GM12878 (cell line): Measurements from ENCODE around the gene SLC27A5. TPM values are rescaled to one million over a fixed set of nuclear protein-coding genes. Genes with fewer than 3 reads are reported as not detected.

Source experiments
- ASH2L ChIP-seq: fragments of 300-600, 200-600 bp; sonication (generic); IDR thresholded peaks from 2 replicates; pipeline ENCODE4 v1.6.1; 2017; ENCODE audit warnings: low read depth, mild to moderate bottlenecking, borderline replicate concordance
- BACH1 ChIP-seq: fragments of 450-650 bp; IDR thresholded peaks from 2 replicates; pipeline ENCODE4 v1.6.1; 2017; ENCODE audit warnings: mild to moderate bottlenecking, borderline replicate concordance
- CEBPB ChIP-seq, 2 experiments: fragments of 150-350 bp in 1 of 2; IDR thresholded peaks; 2 replicates each; pipeline ENCODE4 v1.6.1; 2012 to 2014; ENCODE audit warnings: low read depth in 2 of 2, low read length in 2 of 2, borderline replicate concordance in 1 of 2, inconsistent platforms in 1 of 2
- E4F1 ChIP-seq: fragments of 450-650 bp; IDR thresholded peaks from 2 replicates; pipeline ENCODE4 v1.6.1; 2018; ENCODE audit warnings: borderline replicate concordance, mild to moderate bottlenecking; ENCODE audit not compliant: partially characterized antibody
- EP300 ChIP-seq, 2 experiments: fragments of 150-350 bp in 1 of 2; IDR thresholded peaks; 2 replicates each; pipeline ENCODE4 v1.6.1; 2011 to 2012; ENCODE audit warnings: low read depth in 2 of 2, low read length in 2 of 2, borderline replicate concordance in 1 of 2, improper control_type of control experiment in 1 of 2, inconsistent platforms in 1 of 2; ENCODE audit not compliant: control insufficient read depth in 1 of 2
- HSF1 ChIP-seq: fragments of 150-350 bp; IDR thresholded peaks from 2 replicates; pipeline ENCODE4 v1.6.1; 2014; ENCODE audit warnings: mild to moderate bottlenecking, low read depth, low read length
- KAT2A ChIP-seq: conservative IDR thresholded peaks from 2 replicates; pipeline ENCODE4 v1.6.1; 2011; ENCODE audit warnings: low read depth, low read length; ENCODE audit not compliant: control insufficient read depth
- MEF2B ChIP-seq: fragments of 450-650 bp; IDR thresholded peaks from 2 replicates; pipeline ENCODE4 v1.6.1; 2018; ENCODE audit warnings: mild to moderate bottlenecking, moderate library complexity; ENCODE audit not compliant: partially characterized antibody, poor library complexity, severe bottlenecking
- MTA2 ChIP-seq: fragments of 450-650 bp; IDR thresholded peaks from 2 replicates; pipeline ENCODE4 v1.6.1; 2016; ENCODE audit warnings: low read depth, mild to moderate bottlenecking, moderate library complexity
- NR2C1 ChIP-seq: fragments of 450-650 bp; IDR thresholded peaks from 2 replicates; pipeline ENCODE4 v1.6.1; 2017; ENCODE audit warnings: antibody characterized with exemption, mild to moderate bottlenecking, moderate library complexity
- PBX3 ChIP-seq: IDR thresholded peaks from 2 replicates; pipeline ENCODE4 v1.6.1; 2011; ENCODE audit warnings: mild to moderate bottlenecking, low read depth, low read length, moderate library complexity; ENCODE audit not compliant: insufficient replicate concordance
- POU2F2 ChIP-seq: IDR thresholded peaks from 3 replicates; pipeline ENCODE4 v1.6.1; 2011; ENCODE audit warnings: low read depth, mild to moderate bottlenecking, low read length, borderline replicate concordance
- PRDM15 ChIP-seq: fragments of 450-650 bp; formaldehyde crosslinking; IDR thresholded peaks from 2 replicates; pipeline ENCODE4 v1.4.0; 2020; ENCODE audit warnings: mild to moderate bottlenecking, moderate library complexity
- RELA ChIP-seq: fragments of 450-650 bp; IDR thresholded peaks from 2 replicates; pipeline ENCODE4 v1.8.0; 2014; ENCODE audit warnings: borderline replicate concordance; ENCODE audit not compliant: partially characterized antibody
- RELB ChIP-seq: fragments of 450-650 bp; IDR thresholded peaks from 2 replicates; pipeline ENCODE4 v1.6.1; 2017; ENCODE audit warnings: low read depth, mild to moderate bottlenecking, moderate library complexity
- SIX5 ChIP-seq: IDR thresholded peaks from 2 replicates; pipeline ENCODE4 v1.6.1; 2011; ENCODE audit warnings: mild to moderate bottlenecking, low read depth, low read length, moderate library complexity; ENCODE audit not compliant: severe bottlenecking
- TCF7 ChIP-seq: IDR thresholded peaks from 2 replicates; pipeline ENCODE4 v1.6.1; 2014; ENCODE audit warnings: antibody characterized with exemption, borderline replicate concordance
- YBX1 ChIP-seq: fragments of 450-650 bp; IDR thresholded peaks from 2 replicates; pipeline ENCODE4 v1.6.1; 2016; ENCODE audit warnings: antibody characterized with exemption
- polyA plus RNA-seq, 11 experiments: library from polyadenylated mRNA; depleted of rRNA in 4 of 11; unstranded in 6 of 11; stranded (reverse) in 5 of 11; fragments of >200 nt; fragmentation: Nextera tagmentation in 4 of 11; fragmentation: Illumina TruSeq in 1 of 11; extraction: Ambion mirVana in 4 of 11; extraction: Trizol in 1 of 11; gene quantifications; 1 replicate in 1 of 11; 2 replicates in 10 of 11; pipeline versions ENCODE4 v1.2.1 to v1.2.3, GENCODE V29; 2011 to 2016; ENCODE audit warnings: inconsistent platforms in 2 of 11, missing spikeins in 2 of 11, low read depth in 1 of 11
- total RNA-seq, 4 experiments: library from RNA; depleted of rRNA in 3 of 4; stranded (reverse); fragments of >200 nt in 3 of 4; fragmentation: Illumina TruSeq in 1 of 4; extraction: Trizol in 1 of 4; gene quantifications; 2 replicates each; pipeline versions ENCODE4 v1.2.1 to v1.2.3, GENCODE V29; 2013 to 2021

The SLC27A5 gene
- total and polyA plus RNA-seq, 10 of the 15 experiments (the other 5 are each of a cell fraction or from before 2014, with no cell fraction given): 21.2 to 127 (median 31.8) TPM

GRCh38 chr19:58544591-58545285 lies 32.9 kb upstream of the SLC27A5 start (continued):
- TF ChIP-seq PRDM15 (CRISPR knock-in tag) (no peak), TCF7 (no peak), MEF2B (no peak), ASH2L (0 out of 2 replicates have a peak, but pooled peaks have one; percentile 28), PBX3 (no peak), RELA (no peak), NR2C1 (peak; percentile 53), RELB (no peak), KAT2A (no peak), E4F1 (no peak), POU2F2 (no peak), YBX1 (no peak), BACH1 (no peak), EP300 (IDR thresholded peaks at IDR 0.05; ENCODE audit: borderline replicate concordance in 1 of 2, control insufficient read depth in 1 of 2, low read depth in 2 of 2, low read length in 2 of 2) (no peak), CEBPB (IDR thresholded peaks at IDR 0.05; ENCODE audit: borderline replicate concordance in 1 of 2, low read depth in 2 of 2, low read length in 2 of 2) (no peak), MTA2 (no peak), HSF1 (no peak), SIX5 (no peak)
